Amygdala (tissue), 56 donors: ENCODE results near the gene KRT84.

ENCODE experiments used
- DNase-seq, 56 donors: peaks; one replicate each; lab custom pipeline; 2025; lab: John Stamatoyannopoulos, UW

The KRT84 gene

GRCh38 chr12:52389313-52390207 is 4.1 kb upstream of the KRT84 start:
- peak in 30 of 56 donors; percentile 8 to 73 (median 34) for DNase-seq

GRCh38 chr12:52387859-52388258 is 2.4 kb upstream of the KRT84 start:
- DNase-seq = peak in 1 of 56 donors; percentile 6

- DNase-seq = no peak
Measured at GRCh38 chr12:52383331-52383730, 2.1 kb downstream of the KRT84 start.

GRCh38 chr12:52382854-52383253 is 2.6 kb downstream of the KRT84 start:
- no peak for DNase-seq

GRCh38 chr12:52381206-52381605 is 4.2 kb downstream of the KRT84 start:
- DNase-seq = no peak

DNA sequence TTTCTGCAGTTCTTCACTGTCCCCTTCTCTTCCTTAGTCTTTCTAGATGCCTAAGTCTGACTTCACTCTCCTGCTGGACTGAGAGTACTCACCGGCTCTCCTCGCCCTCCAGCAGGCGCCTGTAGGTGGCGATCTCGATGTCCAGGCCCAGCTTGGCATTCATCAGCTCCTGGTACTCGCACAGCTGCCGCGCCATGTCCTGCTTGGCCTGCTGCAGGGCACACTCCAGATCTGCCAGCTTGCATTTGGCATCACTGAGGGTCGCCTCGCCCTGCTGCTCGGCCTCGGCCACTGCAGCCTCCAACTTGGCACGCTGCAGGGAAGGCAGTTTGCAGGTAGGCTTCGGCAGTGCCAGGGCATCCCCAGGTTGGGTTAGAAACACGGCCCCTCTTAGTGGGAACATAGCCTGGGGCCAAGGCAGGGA is 5.2 kb downstream of the KRT84 start:
- peak in 25 of 56 donors; percentile 4 to 59 (median 29) for DNase-seq

DNA sequence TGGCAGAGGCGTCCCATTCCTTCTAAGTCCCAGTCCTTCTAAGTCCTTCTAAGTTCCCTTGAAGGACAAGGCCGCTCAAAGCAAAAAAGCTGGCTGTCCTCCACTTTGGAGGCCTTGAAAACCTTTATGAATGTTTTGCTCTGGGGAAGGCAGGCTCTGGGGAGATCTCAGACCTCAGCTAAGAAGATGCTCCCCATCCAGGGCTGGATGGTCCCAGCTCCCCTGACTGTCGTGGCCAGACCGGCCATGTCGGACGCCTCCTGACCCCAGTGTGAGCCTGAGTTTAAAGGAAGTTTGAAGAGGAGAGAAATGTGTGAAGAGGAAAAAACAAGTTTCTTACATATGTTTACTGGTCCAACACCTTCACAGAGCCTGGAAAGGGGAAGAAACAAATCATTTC is 5.9 kb downstream of the KRT84 start:
- no peak for DNase-seq

DNA sequence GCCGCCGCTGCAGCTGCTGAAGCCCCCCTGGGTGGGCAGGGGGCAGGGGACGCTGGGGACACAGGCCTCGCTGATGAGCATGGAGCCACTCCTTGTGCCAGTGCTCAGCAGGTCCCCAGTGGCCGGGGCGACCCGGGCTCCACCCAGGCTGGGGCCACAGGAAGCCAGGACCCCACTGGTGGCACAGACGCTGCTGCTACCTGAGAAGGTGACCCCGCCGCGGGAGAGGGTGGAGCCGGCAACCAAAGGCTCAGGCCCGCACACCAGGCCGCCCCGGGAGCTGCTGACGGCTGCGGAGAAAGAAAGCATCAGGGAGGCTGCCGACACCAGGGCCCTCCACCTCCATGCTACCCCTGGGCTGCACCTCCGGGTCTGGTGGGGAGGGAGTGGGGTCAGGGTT is 7.4 kb downstream of the KRT84 start:
- no peak for DNase-seq

- DNase-seq = no peak
Measured at GRCh38 chr12:52377266-52377665, 8.2 kb downstream of the KRT84 start.

DNA sequence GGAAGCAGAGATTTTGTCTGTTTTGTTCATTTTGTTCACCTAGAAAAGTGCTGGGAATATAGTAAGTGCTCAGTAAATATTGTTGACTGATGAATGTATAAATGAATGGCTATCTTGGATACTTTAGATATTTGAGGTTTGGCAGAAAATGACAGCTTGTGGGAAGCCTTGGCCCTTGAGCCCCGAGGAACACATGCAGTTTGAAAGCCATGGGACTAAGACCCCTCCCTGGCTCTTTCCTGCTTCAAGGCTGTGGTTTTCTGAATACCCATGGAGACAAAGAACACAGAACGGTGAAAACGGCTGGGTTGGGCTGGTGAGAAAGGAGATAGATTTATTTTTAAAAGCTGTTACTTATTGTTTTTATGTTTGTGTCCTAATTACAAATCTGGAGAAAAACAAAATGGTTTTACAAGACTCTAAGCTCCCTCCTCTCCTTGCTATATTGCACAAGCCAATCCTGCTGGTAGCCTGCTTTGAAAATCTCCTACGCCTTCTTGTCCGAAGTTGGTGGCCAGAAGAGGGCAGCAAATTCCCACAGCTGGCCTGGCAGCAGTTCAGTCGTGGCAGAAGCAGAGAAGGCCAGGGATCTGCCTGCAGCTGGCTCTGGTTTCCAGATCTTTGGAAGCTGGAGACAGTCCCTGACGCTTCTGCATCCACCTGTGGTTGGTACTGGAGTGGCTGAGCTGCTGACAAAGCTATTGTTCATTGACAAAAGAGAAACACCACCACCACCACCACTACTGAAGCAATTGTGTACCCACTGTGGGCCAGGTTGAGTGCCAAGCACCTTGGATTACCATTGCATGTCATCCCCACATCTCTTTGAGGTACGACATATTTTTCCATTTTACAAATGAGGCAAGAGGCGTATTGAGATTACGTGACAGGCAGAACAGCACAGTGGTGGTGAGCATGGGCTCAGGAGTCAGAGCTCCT is 13.0 kb downstream of the KRT84 start:
- DNase-seq = peak in 54 of 56 donors; percentile 10 to 89 (median 68)

- peak in 1 of 56 donors; percentile 13 for DNase-seq
Measured at GRCh38 chr12:52371716-52372115, 13.7 kb downstream of the KRT84 start.

- DNase-seq = peak in 46 of 56 donors; percentile 7 to 83 (median 46)
Measured at GRCh38 chr12:52370926-52371608, 14.4 kb downstream of the KRT84 start.

DNA sequence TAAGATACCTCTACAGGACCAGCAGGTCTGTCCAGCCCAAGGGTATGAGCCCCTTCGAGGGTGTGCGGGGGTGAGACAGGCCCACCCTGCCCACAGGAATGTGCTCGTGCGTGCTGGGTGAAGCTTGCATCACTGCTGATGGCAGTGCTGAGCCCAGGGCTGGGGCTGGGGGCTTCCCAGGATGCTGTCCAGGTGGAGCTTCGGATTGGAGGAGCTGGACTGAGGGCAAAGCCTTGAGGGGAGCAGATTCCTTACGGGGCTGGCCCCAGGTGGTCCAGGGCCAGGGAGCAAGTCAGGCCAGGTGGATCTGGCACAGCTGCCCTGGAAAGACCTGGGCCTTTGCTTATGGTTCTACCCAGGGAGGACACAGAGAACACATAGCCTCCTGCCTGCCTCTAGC is 15.6 kb downstream of the KRT84 start:
- DNase-seq = no peak

- DNase-seq = no peak
Measured at GRCh38 chr12:52369211-52369610, 16.2 kb downstream of the KRT84 start.

GRCh38 chr12:52368508-52368907 is 16.9 kb downstream of the KRT84 start:
- DNase-seq = no peak

- DNase-seq = no peak
Measured at GRCh38 chr12:52367876-52368275, 17.6 kb downstream of the KRT84 start.

GRCh38 chr12:52366738-52367485 is 18.5 kb downstream of the KRT84 start, which contains the start of gene KRT85:
KRT85 (minus strand) TSS chr12:52367481; CDS start chr12:52367405, 76 bp downstream.
- no peak for DNase-seq

DNA sequence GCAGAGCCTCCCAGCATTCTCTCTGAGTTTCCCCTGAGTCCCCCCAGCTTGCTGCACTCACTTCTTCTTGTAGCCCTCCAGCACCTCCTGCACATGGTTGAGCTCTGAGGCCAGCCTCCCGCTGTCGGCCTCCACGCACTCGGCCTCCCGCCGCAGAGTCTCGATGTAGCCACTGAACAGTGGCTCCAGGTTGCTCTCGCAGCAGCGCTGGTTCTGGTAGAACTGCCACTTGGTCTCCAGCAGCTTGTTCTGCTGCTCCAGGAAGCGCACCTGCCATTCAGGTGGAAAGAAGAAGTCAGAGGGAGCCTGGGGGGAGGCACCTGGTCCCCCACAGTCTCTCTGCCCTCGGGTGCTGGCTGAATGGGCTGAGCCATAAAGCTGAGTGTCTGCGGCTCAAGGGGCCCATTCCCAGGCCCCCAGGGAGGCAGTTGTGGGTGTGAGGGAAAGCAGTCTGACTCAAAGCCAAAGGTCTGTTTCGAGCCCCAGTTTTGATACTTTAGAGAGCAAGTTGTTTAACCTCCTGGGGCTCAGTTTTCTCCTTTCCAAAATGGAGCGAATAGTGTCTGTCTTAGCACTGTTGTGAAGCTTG is 20.5 kb downstream of the KRT84 start:
- DNase-seq = no peak

DNA sequence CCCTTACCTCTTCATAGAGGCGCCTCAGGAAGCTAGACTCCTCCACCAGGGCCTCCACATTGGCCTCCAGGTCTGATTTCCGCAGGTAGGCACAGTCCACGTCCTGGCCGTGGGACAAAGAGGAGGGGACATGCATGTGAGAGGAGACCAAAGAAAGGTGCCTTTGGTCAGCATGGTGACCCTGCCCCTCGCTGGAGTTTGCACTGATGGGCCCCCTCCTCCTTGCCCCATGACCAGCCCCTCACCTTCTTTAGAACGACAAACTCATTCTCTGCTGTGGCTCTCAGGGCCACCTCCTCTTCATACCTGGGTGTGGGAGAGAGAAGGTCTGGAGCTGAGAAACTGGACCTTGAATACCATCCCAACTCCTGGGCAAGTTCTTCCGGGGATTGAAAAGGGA is 21.4 kb downstream of the KRT84 start:
- DNase-seq = no peak
